ENCODE results near the gene ABCF1.

The ABCF1 gene

GRCh38 chr6:30626484-30627366, 55.5 kb downstream of the ABCF1 start, which contains the start of gene ATAT1:
ATAT1 (plus strand) TSS chr6:30626874.
- peak; percentile 84 for DNase-seq (ENCODE audit: low read depth in 2 of 2)

GRCh38 chr6:30635834-30636233, 64.6 kb downstream of the ABCF1 start:
- DNase-seq (ENCODE audit: low read depth in 2 of 2): no peak

- no peak for DNase-seq (ENCODE audit: low read depth in 2 of 2)
Measured at GRCh38 chr6:30640481-30640880, 69.2 kb downstream of the ABCF1 start.

- DNase-seq (ENCODE audit: low read depth in 2 of 2): no peak
Measured at GRCh38 chr6:30641048-30641447, 69.8 kb downstream of the ABCF1 start.

Measured in activated CD4-positive, alpha-beta T cell treated with anti-CD3 and anti-CD28 coated beads for 24 hours (primary cell).